OCI-LY1 (cell line): ENCODE results near the gene TMEM95.

Experiments
- H2AFZ ChIP-seq: fragments of 200-600 bp; sonication (generic), shearing (Covaris generic); 2 replicates; pipeline ENCODE4 v1.6.0; 2014; ENCODE audit warnings: antibody characterized with exemption, mild to moderate bottlenecking, low read length
- H3F3A ChIP-seq: fragments of 200-600 bp; sonication (generic), shearing (Covaris generic); 2 replicates; pipeline ENCODE4 v1.6.0; 2014; ENCODE audit warnings: mild to moderate bottlenecking, antibody characterized with exemption, low read length, moderate library complexity; ENCODE audit not compliant: insufficient read depth
- H3K27ac ChIP-seq: fragments of 200-600 bp; sonication (generic); 2 replicates; pipeline ENCODE4 v1.5.1; 2014; ENCODE audit warnings: low read length, mixed run types, mild to moderate bottlenecking, low read depth; ENCODE audit not compliant: poor library complexity, severe bottlenecking
- H3K27me3 ChIP-seq: fragments of 200-600 bp; sonication (generic); 2 replicates; pipeline ENCODE4 v1.6.0; 2014; ENCODE audit warnings: antibody characterized with exemption, mild to moderate bottlenecking, low read length, moderate library complexity; ENCODE audit not compliant: insufficient read depth
- H3K36me3 ChIP-seq: fragments of 200-600 bp; sonication (generic); 2 replicates; pipeline ENCODE4 v1.6.1; 2014; ENCODE audit warnings: mild to moderate bottlenecking, antibody characterized with exemption, low read length, moderate library complexity, mixed read lengths; ENCODE audit not compliant: insufficient read depth
- H3K4me1 ChIP-seq: fragments of 200-600 bp; sonication (generic); 2 replicates; pipeline ENCODE4 v1.5.1; 2014; ENCODE audit warnings: mild to moderate bottlenecking, low read length, moderate library complexity; ENCODE audit not compliant: insufficient read depth, severe bottlenecking
- H3K4me2 ChIP-seq: fragments of 200-600 bp; sonication (generic), shearing (Covaris generic); 2 replicates; pipeline ENCODE4 v1.6.1; 2014; ENCODE audit warnings: low read length
- H3K4me3 ChIP-seq: fragments of 200-600 bp; sonication (generic); 2 replicates; pipeline ENCODE4 v1.5.1; 2014; ENCODE audit warnings: low read length, low read depth, mild to moderate bottlenecking, mixed read lengths; ENCODE audit not compliant: poor library complexity, severe bottlenecking
- H3K79me2 ChIP-seq: fragments of 200-600 bp; shearing (Covaris generic); 2 replicates; pipeline ENCODE4 v1.6.1; 2016; ENCODE audit warnings: mixed run types, low read length, mixed read lengths; ENCODE audit not compliant: insufficient read depth
- H3K9ac ChIP-seq: fragments of 200-600 bp; sonication (generic), shearing (Covaris generic); 2 replicates; pipeline ENCODE4 v1.6.1; 2014; ENCODE audit warnings: mild to moderate bottlenecking, low read length, mixed read lengths
- H3K9me2 ChIP-seq: fragments of 200-600 bp; sonication (generic), shearing (Covaris generic); 2 replicates; pipeline ENCODE4 v1.6.1; 2014; ENCODE audit warnings: low read depth, mild to moderate bottlenecking, low read length, mixed read lengths
- H3K9me3 ChIP-seq: fragments of 200-600 bp; shearing (Covaris generic); 2 replicates; pipeline ENCODE4 v1.6.1; 2014; ENCODE audit warnings: low read length, mixed read lengths
- H4K20me1 ChIP-seq: fragments of 200-600 bp; sonication (generic), shearing (Covaris generic); 2 replicates; pipeline ENCODE4 v1.6.0; 2016; ENCODE audit warnings: mild to moderate bottlenecking, low read length; ENCODE audit not compliant: insufficient read depth
- EZH2 ChIP-seq: fragments of 200-600 bp; sonication (generic), shearing (Covaris generic); IDR thresholded peaks from 2 replicates; pipeline ENCODE4 v1.8.0; 2017; ENCODE audit warnings: borderline replicate concordance, mixed run types, mild to moderate bottlenecking, antibody characterized with exemption, low read length, moderate library complexity, mixed read lengths
- TF ChIP-seq, protein P1 (sequence below): fragments of 200-600 bp; sonication (generic), shearing (Covaris generic); IDR thresholded peaks from 2 replicates; pipeline ENCODE4 v1.5.1; 2017; ENCODE audit warnings: mild to moderate bottlenecking, antibody characterized with exemption, low read length, moderate library complexity, mixed read lengths

The TMEM95 gene

GRCh38 chr17:7328009-7328408, 26.9 kb upstream of the TMEM95 start:
- H3K9me3 ChIP-seq = no peaks in the 10 kb centered on the region
- peak overlapping the region; percentile 82 for H3K4me2 ChIP-seq
- no peaks in the 10 kb centered on the region for H4K20me1 ChIP-seq
- peaks cover 34% of the 10 kb centered on the region for H3K4me1 ChIP-seq
- no peaks in the 10 kb centered on the region for H3K9me2 ChIP-seq
- no peak overlapping the region for H3K27ac ChIP-seq
- H3K27me3 ChIP-seq = no peaks in the 10 kb centered on the region
- H3K9ac ChIP-seq = peak overlapping the region; percentile 94
- TF ChIP-seq, protein P1, sequence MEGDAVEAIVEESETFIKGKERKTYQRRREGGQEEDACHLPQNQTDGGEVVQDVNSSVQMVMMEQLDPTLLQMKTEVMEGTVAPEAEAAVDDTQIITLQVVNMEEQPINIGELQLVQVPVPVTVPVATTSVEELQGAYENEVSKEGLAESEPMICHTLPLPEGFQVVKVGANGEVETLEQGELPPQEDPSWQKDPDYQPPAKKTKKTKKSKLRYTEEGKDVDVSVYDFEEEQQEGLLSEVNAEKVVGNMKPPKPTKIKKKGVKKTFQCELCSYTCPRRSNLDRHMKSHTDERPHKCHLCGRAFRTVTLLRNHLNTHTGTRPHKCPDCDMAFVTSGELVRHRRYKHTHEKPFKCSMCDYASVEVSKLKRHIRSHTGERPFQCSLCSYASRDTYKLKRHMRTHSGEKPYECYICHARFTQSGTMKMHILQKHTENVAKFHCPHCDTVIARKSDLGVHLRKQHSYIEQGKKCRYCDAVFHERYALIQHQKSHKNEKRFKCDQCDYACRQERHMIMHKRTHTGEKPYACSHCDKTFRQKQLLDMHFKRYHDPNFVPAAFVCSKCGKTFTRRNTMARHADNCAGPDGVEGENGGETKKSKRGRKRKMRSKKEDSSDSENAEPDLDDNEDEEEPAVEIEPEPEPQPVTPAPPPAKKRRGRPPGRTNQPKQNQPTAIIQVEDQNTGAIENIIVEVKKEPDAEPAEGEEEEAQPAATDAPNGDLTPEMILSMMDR = no peak
- no peak for TF ChIP-seq EZH2
- H3K4me3 ChIP-seq = peak overlapping the region; percentile 98
- peaks cover 35% of the 10 kb centered on the region for H3K36me3 ChIP-seq
- no peaks in the 10 kb centered on the region for H3F3A ChIP-seq
- no peaks in the 10 kb centered on the region for H3K79me2 ChIP-seq
- no peak overlapping the region for H2AFZ ChIP-seq

- TF ChIP-seq, protein P1 = no peak
- TF ChIP-seq EZH2 = no peak
- Histone ChIP-seq H3K9ac (peak within 1 kb of the TSS; percentile 94), H3K27ac (peak within 1 kb of the TSS; percentile 81), H3K4me3 (peak within 1 kb of the TSS; percentile 98), H3K27me3 (no peaks in the 10 kb centered on the region), H3K36me3 (peaks cover 26% of the 10 kb centered on the region; the same call in 1 of the 2 replicates), H3K9me2 (no peaks in the 10 kb centered on the region), H3K4me1 (peaks cover 34% of the 10 kb centered on the region), H4K20me1 (no peaks in the 10 kb centered on the region), H3K4me2 (peak within 1 kb of the TSS; percentile 88), H3K79me2 (no peaks in the 10 kb centered on the region), H2AFZ (no peak within 1 kb of the TSS), H3K9me3 (no peaks in the 10 kb centered on the region), H3F3A (no peaks in the 10 kb centered on the region)
Observed at GRCh38 chr17:7328840-7329373, 26.0 kb upstream of the TMEM95 start, which contains the start of gene NEURL4. Gene NEURL4 (minus strand): TSS chr17:7329335. CDS start chr17:7329312, 23 bp downstream.

- H3K4me3 ChIP-seq = peak overlapping the region; percentile 98
- no peaks in the 10 kb centered on the region for H3F3A ChIP-seq
- no peaks in the 10 kb centered on the region for H3K79me2 ChIP-seq
- peaks cover 20% of the 10 kb centered on the region; the same call in 1 of the 2 replicates for H3K36me3 ChIP-seq
- H3K9ac ChIP-seq = peak overlapping the region; percentile 94
- no peak overlapping the region for H2AFZ ChIP-seq
- H3K9me2 ChIP-seq = no peaks in the 10 kb centered on the region
- TF ChIP-seq, protein P1 = no peak
- no peak for TF ChIP-seq EZH2
- H3K9me3 ChIP-seq = no peaks in the 10 kb centered on the region
- peak overlapping the region; percentile 81 for H3K27ac ChIP-seq
- H3K4me2 ChIP-seq = peak overlapping the region; percentile 88
- no peaks in the 10 kb centered on the region for H4K20me1 ChIP-seq
- H3K27me3 ChIP-seq = no peaks in the 10 kb centered on the region
- H3K4me1 ChIP-seq = peaks cover 34% of the 10 kb centered on the region
Observed at GRCh38 chr17:7329374-7329996, 25.5 kb upstream of the TMEM95 start.
